BE2C (cell line): Measurements from ENCODE around the gene HIVEP3.

Source experiments
- DNase-seq: peaks from one replicate; pipeline ENCODE4 v3.0.0-alpha.2; 2020
- H3K27me3 ChIP-seq: fragments of 250-450 bp; sonication (Bioruptor Pico); 2 replicates; pipeline ENCODE4 v1.5.1; 2020; ENCODE audit warnings: mild to moderate bottlenecking
- H3K36me3 ChIP-seq: fragments of 250-450 bp; sonication (Bioruptor Pico); 2 replicates; pipeline ENCODE4 v1.5.1; 2020; ENCODE audit warnings: mild to moderate bottlenecking
- H3K4me1 ChIP-seq: fragments of 250-450 bp; sonication (Bioruptor Pico); 2 replicates; pipeline ENCODE4 v1.5.1; 2020
- H3K4me3 ChIP-seq: 2 replicates; pipeline ENCODE4 v1.5.1; 2011; ENCODE audit warnings: low read depth, low read length
- H3K9me3 ChIP-seq: fragments of 250-450 bp; sonication (Bioruptor Pico); 2 replicates; pipeline ENCODE4 v1.5.1; 2020
- TF ChIP-seq, protein P1 (sequence below): IDR thresholded peaks from 2 replicates; pipeline ENCODE4 v1.5.1; 2012; ENCODE audit warnings: mild to moderate bottlenecking, low read depth, low read length

HIVEP3 gene

DNA sequence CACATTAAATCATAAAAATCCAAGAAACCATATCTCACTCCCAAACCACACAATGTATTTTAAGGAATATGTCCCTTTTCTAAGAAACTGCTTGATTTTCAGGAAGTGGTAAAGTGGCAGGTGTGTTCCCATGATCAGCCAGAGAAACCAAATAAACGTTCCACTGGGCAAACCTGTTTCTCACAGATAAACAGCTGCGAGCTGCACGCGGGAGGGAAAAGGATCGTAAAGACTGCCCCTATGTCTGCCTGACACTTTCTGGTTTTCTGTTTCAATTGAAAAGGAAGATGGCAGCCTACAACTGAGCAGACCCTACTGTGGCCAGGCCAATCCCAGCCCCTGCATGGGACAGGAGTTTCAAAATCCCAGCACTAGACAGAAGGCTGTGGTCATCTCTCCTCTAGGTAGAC, 36.6 kb downstream of the HIVEP3 start:
- H3K4me1 ChIP-seq: no peaks in the 10 kb centered on the region
- H3K27me3 ChIP-seq: no peaks in the 10 kb centered on the region
- TF ChIP-seq, protein P1, sequence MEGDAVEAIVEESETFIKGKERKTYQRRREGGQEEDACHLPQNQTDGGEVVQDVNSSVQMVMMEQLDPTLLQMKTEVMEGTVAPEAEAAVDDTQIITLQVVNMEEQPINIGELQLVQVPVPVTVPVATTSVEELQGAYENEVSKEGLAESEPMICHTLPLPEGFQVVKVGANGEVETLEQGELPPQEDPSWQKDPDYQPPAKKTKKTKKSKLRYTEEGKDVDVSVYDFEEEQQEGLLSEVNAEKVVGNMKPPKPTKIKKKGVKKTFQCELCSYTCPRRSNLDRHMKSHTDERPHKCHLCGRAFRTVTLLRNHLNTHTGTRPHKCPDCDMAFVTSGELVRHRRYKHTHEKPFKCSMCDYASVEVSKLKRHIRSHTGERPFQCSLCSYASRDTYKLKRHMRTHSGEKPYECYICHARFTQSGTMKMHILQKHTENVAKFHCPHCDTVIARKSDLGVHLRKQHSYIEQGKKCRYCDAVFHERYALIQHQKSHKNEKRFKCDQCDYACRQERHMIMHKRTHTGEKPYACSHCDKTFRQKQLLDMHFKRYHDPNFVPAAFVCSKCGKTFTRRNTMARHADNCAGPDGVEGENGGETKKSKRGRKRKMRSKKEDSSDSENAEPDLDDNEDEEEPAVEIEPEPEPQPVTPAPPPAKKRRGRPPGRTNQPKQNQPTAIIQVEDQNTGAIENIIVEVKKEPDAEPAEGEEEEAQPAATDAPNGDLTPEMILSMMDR: no peak
- H3K36me3 ChIP-seq: no peaks in the 10 kb centered on the region
- H3K9me3 ChIP-seq: no peaks in the 10 kb centered on the region
- no peak overlapping the region for H3K4me3 ChIP-seq
- DNase-seq: no peak

DNA sequence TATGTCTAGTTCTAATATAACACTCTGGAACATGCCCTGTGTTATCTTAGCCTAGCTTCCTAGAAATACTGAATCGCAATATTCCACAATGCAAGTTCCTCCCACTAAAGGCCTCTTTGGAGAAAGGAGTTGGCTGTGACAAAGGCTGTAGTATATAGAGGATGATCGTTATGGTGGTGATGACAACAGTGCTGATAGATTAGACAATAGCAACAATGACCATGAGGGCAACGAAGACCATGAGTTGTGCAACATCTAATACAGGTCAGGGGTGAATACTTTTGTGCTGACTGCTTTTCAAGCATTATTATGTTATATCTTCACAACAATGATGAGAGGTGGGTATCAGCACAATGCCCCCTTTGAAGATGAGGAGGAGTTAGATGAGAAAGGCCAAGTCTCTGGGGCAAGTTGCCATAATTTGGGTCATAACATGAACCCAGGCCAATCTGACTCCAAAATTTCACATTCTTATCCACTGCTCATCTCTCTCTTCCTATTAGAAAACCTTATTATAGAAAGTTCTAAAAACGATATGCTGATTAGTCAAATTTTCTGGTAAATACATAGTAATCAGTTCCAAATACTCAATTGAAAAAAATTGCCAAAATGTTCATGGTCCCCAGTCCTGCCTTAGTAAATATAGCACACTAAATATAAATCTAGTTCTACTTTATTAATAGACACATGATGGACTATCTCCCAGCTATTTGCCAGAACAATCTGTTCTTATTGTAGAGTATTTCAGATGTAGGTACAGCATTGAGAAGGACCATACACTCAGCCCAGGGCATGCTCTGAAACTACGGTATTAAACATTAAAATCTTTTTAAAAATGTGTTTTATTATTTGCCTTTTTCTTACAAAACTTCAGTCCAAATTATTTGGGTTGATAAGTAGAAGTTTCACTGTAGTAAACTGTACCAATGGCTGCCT, 37.5 kb downstream of the HIVEP3 start:
- Histone ChIP-seq H3K27me3 (no peaks in the 10 kb centered on the region), H3K9me3 (no peaks in the 10 kb centered on the region), H3K4me3 (no peak overlapping the region), H3K36me3 (no peaks in the 10 kb centered on the region), H3K4me1 (no peaks in the 10 kb centered on the region)
- TF ChIP-seq, protein P1: no peak
- DNase-seq: no peak

DNA sequence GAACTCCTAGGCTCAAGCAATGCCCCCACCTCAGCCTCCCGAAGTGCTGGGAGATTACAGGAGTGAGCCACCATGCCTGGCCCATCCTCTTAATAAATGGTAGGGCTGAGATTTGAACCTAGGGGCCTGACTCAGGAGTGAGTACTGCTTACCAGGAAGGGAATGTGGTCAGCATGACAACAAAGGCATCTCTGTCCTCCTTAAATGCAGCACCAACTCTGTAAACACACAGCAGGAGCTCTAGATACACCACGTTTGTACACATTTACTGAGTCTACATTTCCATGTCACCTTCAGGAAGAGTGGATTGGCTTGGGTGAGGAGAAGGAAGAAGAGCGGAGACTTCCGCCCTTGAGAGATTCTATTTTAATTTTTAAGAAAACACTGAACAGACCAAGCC, 38.5 kb downstream of the HIVEP3 start:
- Histone ChIP-seq H3K4me3 (no peak overlapping the region), H3K4me1 (no peaks in the 10 kb centered on the region), H3K36me3 (no peaks in the 10 kb centered on the region), H3K27me3 (no peaks in the 10 kb centered on the region), H3K9me3 (no peaks in the 10 kb centered on the region)
- DNase-seq: no peak
- TF ChIP-seq, protein P1: no peak

DNA sequence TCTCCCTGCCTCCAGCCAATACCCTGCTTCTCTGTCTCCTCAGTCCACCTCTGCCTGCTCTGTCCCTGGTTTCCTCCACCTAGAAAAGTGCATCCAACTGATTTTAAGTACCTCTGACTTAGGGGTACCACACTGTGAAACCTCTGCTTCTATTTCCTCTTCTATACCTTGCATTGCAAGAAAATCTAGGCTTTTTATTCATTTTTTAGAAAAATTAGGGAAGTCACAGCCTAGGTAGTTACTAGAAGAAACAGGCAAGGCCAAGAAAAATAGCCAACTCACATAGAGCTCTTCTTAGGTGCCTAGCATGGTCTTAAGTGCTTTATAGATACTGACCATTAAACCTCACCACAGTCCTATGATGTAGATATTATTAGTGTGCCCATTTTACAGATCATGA, 39.1 kb downstream of the HIVEP3 start:
- no peaks in the 10 kb centered on the region for H3K4me1 ChIP-seq
- TF ChIP-seq, protein P1: no peak

DNA sequence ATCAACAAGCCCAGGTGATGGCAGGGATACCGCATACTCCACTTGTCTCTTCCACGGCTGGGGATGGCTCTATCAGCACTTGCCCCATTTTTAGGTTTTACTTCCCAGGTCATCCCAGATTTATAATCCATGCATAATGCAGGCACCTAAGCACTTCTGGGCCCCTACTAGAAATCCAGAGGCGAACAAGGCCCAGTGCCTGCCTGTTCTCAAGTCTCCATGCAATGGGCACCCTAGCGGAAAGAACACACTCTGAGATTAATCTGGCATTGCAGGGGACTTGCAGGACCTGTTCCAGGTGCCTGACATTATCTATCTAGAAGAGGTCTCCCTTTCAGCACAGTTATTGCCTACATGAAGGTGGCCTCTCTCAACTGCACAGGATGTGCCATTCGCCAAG, 39.8 kb downstream of the HIVEP3 start:
- DNase-seq: no peak
- no peak overlapping the region for H3K4me3 ChIP-seq

More for the DNA sequence above, 39.1 kb downstream of the HIVEP3 start:
- Histone ChIP-seq H3K27me3 (no peaks in the 10 kb centered on the region), H3K9me3 (no peaks in the 10 kb centered on the region), H3K4me3 (no peak overlapping the region), H3K36me3 (no peaks in the 10 kb centered on the region)
- no peak for DNase-seq

DNA sequence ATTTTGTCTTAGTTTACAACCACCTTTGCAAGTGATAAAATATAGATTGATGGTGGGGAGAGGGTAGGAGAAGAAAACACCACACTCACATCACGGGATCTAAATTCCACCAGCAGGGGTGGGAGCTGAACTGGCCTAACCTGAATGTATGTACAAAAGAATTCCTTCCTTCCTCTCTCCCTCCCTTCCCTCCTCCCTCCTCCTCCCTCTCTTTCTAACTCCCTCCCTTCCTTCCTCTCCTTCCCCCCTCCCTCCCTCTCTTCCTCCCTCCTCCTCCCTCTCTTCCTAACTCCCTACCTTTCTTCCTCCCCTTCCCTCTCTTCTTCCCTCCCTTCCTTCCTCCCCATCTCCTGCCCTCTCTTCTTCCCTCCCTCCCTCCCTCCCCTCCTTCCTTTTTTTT, 40.2 kb downstream of the HIVEP3 start:
- no peaks in the 10 kb centered on the region for H3K9me3 ChIP-seq
- H3K4me3 ChIP-seq: no peak overlapping the region
- no peaks in the 10 kb centered on the region for H3K27me3 ChIP-seq
- no peak for DNase-seq
- H3K36me3 ChIP-seq: no peaks in the 10 kb centered on the region
- H3K4me1 ChIP-seq: no peaks in the 10 kb centered on the region
- TF ChIP-seq, protein P1: no peak

More for the DNA sequence above, 39.8 kb downstream of the HIVEP3 start:
- Histone ChIP-seq H3K27me3 (no peaks in the 10 kb centered on the region), H3K4me1 (no peaks in the 10 kb centered on the region), H3K9me3 (no peaks in the 10 kb centered on the region), H3K36me3 (no peaks in the 10 kb centered on the region)
- TF ChIP-seq, protein P1: no peak
